Glutamatergic neuron (in vitro differentiated cells): ENCODE data around the gene SYNDIG1. TPM values are rescaled to one million over a fixed set of nuclear protein-coding genes. Genes with fewer than 3 reads are reported as not detected.

Experiments
- DNase-seq: peaks from one replicate; pipeline ENCODE4 v3.0.0; 2022
- H3K27ac Mint-ChIP-seq: one replicate; pipeline ENCODE4 v1.8.0; 2020; ENCODE audit warnings: mild to moderate bottlenecking, mixed read lengths, inconsistent platforms; ENCODE audit not compliant: unreplicated experiment
- H3K27me3 Mint-ChIP-seq: one replicate; pipeline ENCODE4 v1.8.0; 2020; ENCODE audit warnings: mild to moderate bottlenecking, moderate library complexity, mixed read lengths, inconsistent platforms; ENCODE audit not compliant: unreplicated experiment
- H3K36me3 Mint-ChIP-seq: one replicate; pipeline ENCODE4 v1.8.0; 2020; ENCODE audit warnings: mild to moderate bottlenecking, mixed read lengths, inconsistent platforms; ENCODE audit not compliant: unreplicated experiment
- H3K4me1 Mint-ChIP-seq: one replicate; pipeline ENCODE4 v1.8.0; 2020; ENCODE audit warnings: mild to moderate bottlenecking, low read depth, mixed read lengths, inconsistent platforms; ENCODE audit not compliant: unreplicated experiment
- H3K4me3 Mint-ChIP-seq: one replicate; pipeline ENCODE4 v1.8.0; 2020; ENCODE audit warnings: mild to moderate bottlenecking, mixed read lengths, inconsistent platforms; ENCODE audit not compliant: unreplicated experiment
- H3K9me3 Mint-ChIP-seq: one replicate; pipeline ENCODE4 v1.8.0; 2020; ENCODE audit warnings: mild to moderate bottlenecking, moderate library complexity, mixed read lengths, inconsistent platforms; ENCODE audit not compliant: unreplicated experiment
- CTCF ChIP-seq: fragments of 200-600 bp; sonication (generic); IDR thresholded peaks from one replicate; pipeline ENCODE4 v1.5.0; 2021; ENCODE audit not compliant: partially characterized antibody, unreplicated experiment
- total RNA-seq: library from RNA; stranded (reverse); fragmentation: NEBNext Ultra II Directional; extraction: Animal tissue kit (Norgen Biotek cat#: 25700); gene quantifications from one replicate; pipeline ENCODE4 v1.2.1, GENCODE V29; 2021; ENCODE audit not compliant: unreplicated experiment

The SYNDIG1 gene
- total RNA-seq, 1 donor from 2014 or later = 10.4 TPM

- Mint-ChIP-seq H3K36me3 (peaks cover 4% of the 10 kb centered on the region), H3K4me1 (peaks cover 3% of the 10 kb centered on the region), H3K27me3 (no peaks in the 10 kb centered on the region), H3K4me3 (no peak overlapping the region), H3K9me3 (no peaks in the 10 kb centered on the region), H3K27ac (no peak overlapping the region)
- DNase-seq = no peak
- TF ChIP-seq CTCF = no peak
Measured at GRCh38 chr20:24572140-24572539, 102.7 kb downstream of the SYNDIG1 start.

GRCh38 chr20:24572862-24573261 lies 103.4 kb downstream of the SYNDIG1 start:
- Mint-ChIP-seq H3K36me3 (peaks cover 4% of the 10 kb centered on the region), H3K27me3 (no peaks in the 10 kb centered on the region), H3K4me1 (peaks cover 3% of the 10 kb centered on the region), H3K4me3 (no peak overlapping the region), H3K9me3 (no peaks in the 10 kb centered on the region), H3K27ac (no peak overlapping the region)
- TF ChIP-seq CTCF = no peak
- no peak for DNase-seq

- no peak for TF ChIP-seq CTCF
- no peaks in the 10 kb centered on the region for H3K27me3 Mint-ChIP-seq
Measured at GRCh38 chr20:24573557-24573956, 104.1 kb downstream of the SYNDIG1 start.

GRCh38 chr20:24574307-24574706 lies 104.9 kb downstream of the SYNDIG1 start:
- Mint-ChIP-seq H3K27me3 (no peaks in the 10 kb centered on the region), H3K4me3 (no peak overlapping the region), H3K9me3 (no peaks in the 10 kb centered on the region), H3K27ac (no peak overlapping the region), H3K4me1 (peaks cover 9% of the 10 kb centered on the region), H3K36me3 (peaks cover 4% of the 10 kb centered on the region)
- TF ChIP-seq CTCF = no peak
- no peak for DNase-seq

More at GRCh38 chr20:24573557-24573956, 104.1 kb downstream of the SYNDIG1 start:
- no peak overlapping the region for H3K4me3 Mint-ChIP-seq
- H3K4me1 Mint-ChIP-seq = peaks cover 3% of the 10 kb centered on the region
- H3K36me3 Mint-ChIP-seq = peaks cover 4% of the 10 kb centered on the region
- DNase-seq = no peak
- no peaks in the 10 kb centered on the region for H3K9me3 Mint-ChIP-seq
- H3K27ac Mint-ChIP-seq = no peak overlapping the region

GRCh38 chr20:24574797-24575196 lies 105.4 kb downstream of the SYNDIG1 start:
- Mint-ChIP-seq H3K9me3 (no peaks in the 10 kb centered on the region), H3K4me1 (peaks cover 11% of the 10 kb centered on the region), H3K27ac (no peak overlapping the region), H3K36me3 (peaks cover 4% of the 10 kb centered on the region), H3K4me3 (no peak overlapping the region), H3K27me3 (no peaks in the 10 kb centered on the region)
- no peak for DNase-seq
- no peak for TF ChIP-seq CTCF
